ENCODE data around the gene C13orf46. TPM values are rescaled to one million over a fixed set of nuclear protein-coding genes. Genes with fewer than 3 reads are reported as not detected.

Gene C13orf46
- total and polyA plus RNA-seq, 2 of the 8 experiments (the other 6 are each of a cell fraction or from before 2014, with no cell fraction given), result 0.23 to 0.28 TPM

- TF ChIP-seq CREB1 (IDR thresholded peaks at IDR 0.05) (no peak), TAF7 (optimal IDR thresholded peaks at IDR 0.05; ENCODE audit: borderline replicate concordance, low read depth, low read length) (no peak), SIX5 (IDR thresholded peaks at IDR 0.05; ENCODE audit: low read depth, low read length) (no peak), ZNF274 (IDR thresholded peaks at IDR 0.05; ENCODE audit: borderline replicate concordance, extremely low read depth, low read length) (no peak), CBX8 (IDR thresholded peaks at IDR 0.05; ENCODE audit: borderline replicate concordance, low read depth, low read length) (no peak), NANOG (IDR thresholded peaks at IDR 0.05; ENCODE audit: insufficient read depth, low read depth, low read length, poor library complexity, severe bottlenecking) (no peak), TCF12 (IDR thresholded peaks at IDR 0.05; ENCODE audit: low read depth, low read length) (no peak)
These were observed 58.7 kb downstream of the C13orf46 start (continued) for GRCh38 chr13:113915012-113915763.

Measured in H1 (cell line).